GM18502 (cell line): Measurements from ENCODE around the gene MED26.

Experiments
- ATAC-seq: cut with Tn5 transposase; IDR thresholded peaks from one replicate; pipeline ENCODE4 v1.9.1; 2021; ENCODE audit warnings: mild to moderate bottlenecking; ENCODE audit not compliant: unreplicated experiment, poor library complexity

MED26 gene

DNA sequence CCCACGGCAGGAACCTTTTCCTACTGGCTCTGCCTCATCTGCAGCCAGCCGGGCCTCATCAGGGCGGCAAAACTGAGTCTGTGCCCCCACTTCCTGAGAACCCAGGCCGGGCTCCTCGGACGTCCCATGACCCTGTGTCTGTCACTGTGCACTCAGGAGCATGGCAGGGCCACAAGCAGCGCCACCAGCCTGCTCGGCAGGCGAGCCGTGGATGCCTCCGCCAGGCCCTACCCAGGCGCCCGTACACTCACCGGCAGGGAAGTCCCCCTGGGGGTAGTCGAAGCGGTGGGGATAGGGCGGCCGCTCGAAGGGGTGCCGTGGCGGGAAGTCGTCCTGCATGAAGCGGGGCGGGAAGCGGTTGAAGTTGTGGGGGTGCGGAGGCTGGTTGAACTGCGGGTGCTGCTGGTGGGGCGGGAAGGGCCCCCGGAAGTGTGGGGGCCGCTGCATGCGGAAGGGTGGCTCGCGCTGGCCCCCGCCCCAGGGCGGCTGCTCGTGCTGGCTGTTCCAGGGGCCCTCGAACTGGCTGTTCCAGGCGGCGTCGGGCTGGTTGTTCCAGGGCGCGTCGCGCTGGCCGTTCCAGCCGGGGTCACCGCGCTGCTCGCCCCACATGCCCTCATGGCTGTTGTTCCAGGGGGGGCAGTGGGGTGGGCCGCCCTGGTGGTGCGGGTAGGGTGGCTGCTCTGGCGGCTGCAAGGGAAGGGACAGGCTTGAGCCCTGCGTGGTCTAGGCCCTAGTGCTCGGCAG lies 102.8 kb downstream of the MED26 start:
- no peak for ATAC-seq
